Adipocyte (in vitro differentiated cells): ENCODE measurements around the gene SF3B3.
"Not testable (repeated sequence)": the region's sequence is repeated elsewhere in the genome, so short reads cannot be mapped to it uniquely, and the experiment has no call there.

Experiments used
- DNase-seq: peaks from one replicate; pipeline ENCODE4 v3.0.0-alpha.2; 2015; ENCODE audit warnings: low read depth
- H3K27me3 ChIP-seq: replicated peaks from 2 replicates; pipeline ENCODE4 v1.7.0; 2013; ENCODE audit warnings: mild to moderate bottlenecking, low read length, moderate library complexity; ENCODE audit not compliant: control insufficient read depth, insufficient read depth
- H3K36me3 ChIP-seq: 2 replicates; pipeline ENCODE4 v1.7.0; 2013; ENCODE audit warnings: low read length, mild to moderate bottlenecking, moderate library complexity; ENCODE audit not compliant: control insufficient read depth, insufficient read depth, severe bottlenecking
- H3K4me1 ChIP-seq: 2 replicates; pipeline ENCODE4 v1.7.0; 2013; ENCODE audit warnings: mild to moderate bottlenecking, low read length, moderate library complexity; ENCODE audit not compliant: control insufficient read depth, insufficient read depth
- H3K4me3 ChIP-seq: 2 replicates; pipeline ENCODE4 v1.7.0; 2013; ENCODE audit warnings: mild to moderate bottlenecking, low read length, moderate library complexity
- H3K9ac ChIP-seq: 2 replicates; pipeline ENCODE4 v1.7.0; 2013; ENCODE audit warnings: mild to moderate bottlenecking, low read length, moderate library complexity
- H3K9me3 ChIP-seq: 2 replicates; pipeline ENCODE4 v1.7.0; 2013; ENCODE audit warnings: mild to moderate bottlenecking, low read length, moderate library complexity; ENCODE audit not compliant: control insufficient read depth

Gene SF3B3

GRCh38 chr16:70520612-70521297, 2.9 kb upstream of the SF3B3 start:
- no peak overlapping the region for H3K4me3 ChIP-seq
- DNase-seq: peak; percentile 58
- H3K9me3 ChIP-seq: no peaks in the 10 kb centered on the region
- no peak overlapping the region for H3K9ac ChIP-seq
- peaks cover 25% of the 10 kb centered on the region for H3K36me3 ChIP-seq
- peaks cover 26% of the 10 kb centered on the region for H3K4me1 ChIP-seq
- no peaks in the 10 kb centered on the region for H3K27me3 ChIP-seq

DNA sequence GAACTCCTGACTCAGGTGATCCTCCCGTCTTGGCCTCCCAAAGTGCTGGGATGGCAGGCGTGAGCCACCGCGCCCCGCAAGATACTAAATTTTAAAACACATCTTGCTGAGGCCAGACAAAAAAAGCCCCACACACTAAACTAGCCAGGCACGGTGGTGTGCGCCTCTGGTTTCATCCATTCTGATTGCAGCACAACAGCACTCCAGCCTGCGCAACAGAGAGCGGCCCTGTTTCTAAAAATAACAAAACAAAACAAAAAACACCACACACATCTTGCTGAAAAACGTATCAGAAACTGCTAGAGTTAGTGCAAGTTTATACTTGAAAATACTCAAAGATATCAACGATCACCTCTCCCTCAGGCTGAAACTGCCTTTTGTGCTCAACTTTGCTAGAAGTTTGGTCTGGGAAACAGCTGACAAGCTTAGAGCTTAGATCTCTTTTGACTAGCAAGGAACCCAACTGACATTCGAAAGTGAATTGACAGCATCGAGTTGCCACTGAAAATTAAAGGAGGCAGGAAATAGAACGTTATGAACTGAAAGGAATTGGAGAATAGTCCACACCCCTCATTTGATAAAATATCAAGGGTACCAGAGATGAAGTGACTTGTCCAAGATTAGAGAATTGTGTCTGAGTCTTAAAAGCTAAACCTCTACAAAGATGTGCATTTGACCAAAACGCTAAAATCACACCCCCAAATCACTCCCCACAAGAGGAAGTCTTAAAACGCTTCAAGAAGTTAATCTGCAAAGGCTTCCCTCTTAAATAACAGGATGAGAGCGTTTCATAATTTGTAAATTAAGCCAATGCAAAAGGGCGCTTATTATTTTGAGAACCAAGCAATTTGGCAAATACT, 1.2 kb upstream of the SF3B3 start:
- DNase-seq: no peak
- peaks cover 20% of the 10 kb centered on the region for H3K36me3 ChIP-seq
- peaks cover 43% of the 10 kb centered on the region for H3K4me1 ChIP-seq

DNA sequence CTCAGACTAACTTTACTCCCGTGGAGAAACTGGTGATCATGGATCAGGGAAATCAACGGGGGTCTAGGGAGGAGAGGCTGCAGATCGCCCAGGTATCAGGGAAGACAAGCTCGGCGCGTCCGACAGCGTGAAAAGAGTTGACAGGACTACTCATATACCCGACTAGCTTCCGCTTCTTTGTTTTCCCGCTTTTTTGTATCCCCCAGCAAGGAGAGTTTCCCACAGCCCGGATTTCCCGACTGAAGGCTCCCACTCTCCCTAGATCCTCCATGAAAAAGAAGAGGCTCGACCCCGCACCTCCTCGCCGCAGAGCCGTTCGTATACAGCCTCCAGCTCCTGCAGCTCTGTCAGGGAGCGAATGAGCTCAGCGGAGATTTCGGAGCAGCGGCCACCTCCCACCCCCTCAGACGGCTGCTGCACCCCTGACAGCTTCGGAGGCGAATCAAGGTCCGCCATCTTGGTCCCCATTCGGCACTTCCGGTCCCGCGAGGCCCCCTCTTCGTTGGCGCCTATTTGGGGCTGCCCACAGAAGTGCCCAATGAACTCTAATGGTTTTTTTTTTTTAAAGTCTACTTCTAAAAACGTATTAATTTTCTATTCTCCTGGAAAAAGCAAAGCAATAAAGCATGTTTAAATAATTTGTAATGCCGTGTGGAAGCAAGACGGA, 407 bp upstream of the SF3B3 start, which contains the start of gene COG4:
TSS of gene COG4 (minus strand) at position 479 of the 667 bp plus-strand sequence. CDS start at position 468, 11 bp downstream.
- no peaks in the 10 kb centered on the region for H3K9me3 ChIP-seq
- H3K4me1 ChIP-seq: peaks cover 43% of the 10 kb centered on the region
- peaks cover 15% of the 10 kb centered on the region for H3K36me3 ChIP-seq
- H3K9ac ChIP-seq: peak within 1 kb of the TSS; percentile 100
- peak within 1 kb of the TSS; percentile 97 for H3K4me3 ChIP-seq
- no peaks in the 10 kb centered on the region for H3K27me3 ChIP-seq
- DNase-seq: peak; percentile 95

More for the DNA sequence above, 1.2 kb upstream of the SF3B3 start:
- Histone ChIP-seq H3K27me3 (no peaks in the 10 kb centered on the region), H3K4me3 (peak overlapping the region; percentile 97), H3K9ac (peak overlapping the region; percentile 100), H3K9me3 (no peaks in the 10 kb centered on the region)

DNA sequence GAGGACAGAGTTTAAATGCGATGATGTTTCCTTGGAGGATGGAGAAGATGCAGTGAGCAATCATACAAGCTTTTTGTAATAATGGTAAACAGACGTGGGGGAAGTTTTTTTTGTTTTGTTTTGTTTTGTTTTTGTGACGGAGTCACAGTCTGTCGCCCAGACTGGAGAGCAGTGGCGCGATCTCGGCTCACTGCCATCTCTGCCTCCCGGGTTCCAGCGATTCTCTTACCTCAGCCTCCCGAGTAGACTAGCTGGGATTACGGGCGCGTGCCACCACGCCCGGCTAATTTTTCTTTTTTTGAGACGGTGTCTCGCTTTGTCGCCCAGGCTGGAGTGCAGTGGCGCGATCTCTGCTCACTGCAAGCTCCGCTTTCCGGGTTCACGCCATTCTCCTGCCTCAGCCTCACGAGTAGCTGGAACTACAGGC, 796 bp downstream of the SF3B3 start:
- peak overlapping the region; percentile 100 for H3K9ac ChIP-seq
- H3K27me3 ChIP-seq, H3K9me3 ChIP-seq: not testable (repeated sequence)
- peaks cover 51% of the 10 kb centered on the region for H3K4me1 ChIP-seq
- H3K36me3 ChIP-seq: peaks cover 25% of the 10 kb centered on the region
- DNase-seq: peak; percentile 63
- peak overlapping the region; percentile 97 for H3K4me3 ChIP-seq

GRCh38 chr16:70526403-70526802, 2.8 kb downstream of the SF3B3 start:
- Histone ChIP-seq H3K36me3 (peaks cover 42% of the 10 kb centered on the region), H3K9ac (peak overlapping the region; percentile 40), H3K4me1 (peaks cover 40% of the 10 kb centered on the region), H3K4me3 (peak overlapping the region; percentile 37), H3K27me3 (no peaks in the 10 kb centered on the region), H3K9me3 (no peaks in the 10 kb centered on the region)
- peak; percentile 21 for DNase-seq

DNA sequence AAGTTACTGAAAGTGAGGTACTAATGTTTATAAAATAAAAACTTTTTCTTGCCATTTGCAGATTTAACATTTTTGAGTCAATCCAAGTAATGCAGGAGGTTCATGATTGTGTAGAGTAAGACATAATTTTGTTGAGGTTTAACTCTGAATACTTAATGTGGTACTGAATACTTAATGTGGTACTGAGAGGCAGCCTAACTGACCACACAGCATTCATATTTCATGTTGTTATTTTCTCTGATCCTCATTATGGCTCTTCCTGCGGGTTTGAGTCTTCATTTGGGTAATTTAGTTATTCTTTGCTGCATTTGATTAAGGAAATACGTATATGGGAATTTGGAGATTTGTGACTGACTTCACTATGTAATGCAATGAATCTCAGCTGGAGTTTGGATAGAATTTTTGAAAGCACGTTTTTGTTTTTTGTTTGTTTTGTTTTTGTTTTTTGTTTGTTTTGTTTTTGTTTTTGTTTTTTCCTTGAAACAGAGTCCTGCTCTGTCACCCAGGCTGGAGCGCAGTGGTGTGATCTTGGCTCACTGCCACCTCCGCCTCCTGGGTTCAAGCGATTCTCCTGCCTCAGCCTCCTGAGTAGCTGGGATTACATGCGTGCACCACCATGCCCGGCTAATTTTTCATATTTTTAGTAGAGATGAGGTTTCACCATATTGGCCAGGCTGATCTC, 3.8 kb downstream of the SF3B3 start:
- Histone ChIP-seq H3K9me3 (no peaks in the 10 kb centered on the region), H3K36me3 (peaks cover 52% of the 10 kb centered on the region), H3K27me3 (no peaks in the 10 kb centered on the region), H3K4me1 (peaks cover 35% of the 10 kb centered on the region), H3K9ac (peak overlapping the region; percentile 10), H3K4me3 (no peak overlapping the region)
- DNase-seq: no peak

DNA sequence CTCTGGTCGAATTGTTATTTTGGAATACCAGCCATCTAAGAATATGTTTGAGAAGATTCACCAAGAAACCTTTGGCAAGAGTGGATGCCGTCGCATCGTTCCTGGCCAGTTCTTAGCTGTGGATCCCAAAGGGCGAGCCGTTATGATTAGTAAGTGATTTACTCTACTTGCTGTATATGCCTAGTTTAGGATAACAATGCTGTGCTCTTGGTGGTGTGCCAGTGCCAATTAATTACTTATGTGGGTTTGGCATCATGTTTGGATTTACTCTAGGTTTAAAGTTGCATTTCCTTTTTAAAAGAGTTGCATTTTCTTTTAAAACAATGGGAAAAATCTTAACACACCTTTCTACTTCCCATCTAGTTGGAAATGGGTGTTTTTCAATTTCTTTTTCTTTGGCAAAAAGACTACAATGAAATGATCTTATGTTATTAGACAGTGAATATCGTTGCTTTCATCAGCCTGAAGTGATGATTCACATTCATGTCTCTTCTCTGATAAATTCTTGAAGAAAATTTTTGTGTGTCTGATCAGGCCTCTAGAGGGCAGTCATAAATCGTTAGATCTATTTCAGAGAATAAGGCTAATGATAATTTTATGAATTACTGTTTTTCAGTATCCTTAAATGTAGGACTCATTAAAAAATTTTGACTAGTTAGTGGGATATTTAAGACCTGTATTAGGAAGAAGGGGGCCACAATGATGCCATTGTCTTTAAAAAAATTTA, 5.6 kb downstream of the SF3B3 start:
- H3K9me3 ChIP-seq: no peaks in the 10 kb centered on the region
- peaks cover 70% of the 10 kb centered on the region for H3K36me3 ChIP-seq
- no peaks in the 10 kb centered on the region for H3K27me3 ChIP-seq
- DNase-seq: peak; percentile 89
- peak overlapping the region; percentile 22 for H3K9ac ChIP-seq
- peak overlapping the region; percentile 15 for H3K4me3 ChIP-seq
- peaks cover 30% of the 10 kb centered on the region for H3K4me1 ChIP-seq

DNA sequence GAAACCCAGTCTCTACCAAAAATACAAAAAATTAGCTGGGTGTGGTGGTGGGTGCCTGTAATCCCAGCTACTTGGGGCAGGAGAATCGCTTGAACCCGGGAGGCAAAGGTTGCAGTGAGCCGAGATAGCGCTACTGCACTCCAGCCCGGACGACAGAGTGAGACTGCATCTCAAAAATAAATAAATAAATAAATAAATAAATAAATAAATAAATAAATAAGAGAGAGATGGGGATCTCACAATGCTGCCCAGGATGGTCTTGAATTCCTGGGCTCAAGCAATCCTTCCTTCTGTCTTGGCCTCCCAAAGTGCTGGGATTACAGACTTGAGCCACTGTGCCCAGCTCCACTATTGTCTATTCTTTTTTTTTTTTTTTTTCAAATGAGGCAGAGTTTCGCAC, 6.3 kb downstream of the SF3B3 start:
- not testable (repeated sequence) for H3K9me3 ChIP-seq, DNase-seq, H3K9ac ChIP-seq, H3K27me3 ChIP-seq, H3K4me3 ChIP-seq
- Histone ChIP-seq H3K36me3 (peaks cover 77% of the 10 kb centered on the region), H3K4me1 (peaks cover 30% of the 10 kb centered on the region)

GRCh38 chr16:70534971-70535370, 11.4 kb downstream of the SF3B3 start:
- Histone ChIP-seq H3K9ac (no peak overlapping the region), H3K4me1 (no peaks in the 10 kb centered on the region), H3K36me3 (peaks cover 97% of the 10 kb centered on the region), H3K4me3 (no peak overlapping the region), H3K9me3 (no peaks in the 10 kb centered on the region), H3K27me3 (no peaks in the 10 kb centered on the region)
- DNase-seq: no peak

- no peak overlapping the region for H3K9ac ChIP-seq
- H3K27me3 ChIP-seq: no peaks in the 10 kb centered on the region
- H3K4me1 ChIP-seq: no peaks in the 10 kb centered on the region
- no peak overlapping the region for H3K4me3 ChIP-seq
- no peak for DNase-seq
- H3K9me3 ChIP-seq: no peaks in the 10 kb centered on the region
- peaks cover 98% of the 10 kb centered on the region for H3K36me3 ChIP-seq
Observed at GRCh38 chr16:70540994-70541393, 17.4 kb downstream of the SF3B3 start.
